ENCODE measurements around the gene FIGLA. TPM values are rescaled to one million over a fixed set of nuclear protein-coding genes. Genes with fewer than 3 reads are reported as not detected.
A peak's percentile ranks its signal among the peaks of the same experiment; 100 is the strongest.
"Not testable (repeated sequence)": the region's sequence is repeated elsewhere in the genome, so short reads cannot be mapped to it uniquely, and the experiment has no call there.

FIGLA gene
- total RNA-seq, 1 donor from 2014 or later: not detected

- DNase-seq (ENCODE audit: low spot score): no peak
Measured at GRCh38 chr2:70808983-70809958, 18.8 kb upstream of the FIGLA start.

- no peak for DNase-seq (ENCODE audit: low spot score)
Measured at GRCh38 chr2:70807828-70808118, 17.3 kb upstream of the FIGLA start.

GRCh38 chr2:70807102-70807827, 16.8 kb upstream of the FIGLA start:
- no peak for DNase-seq (ENCODE audit: low spot score)

GRCh38 chr2:70806620-70807019, 16.2 kb upstream of the FIGLA start:
- no peak for DNase-seq (ENCODE audit: low spot score)

- DNase-seq (ENCODE audit: low spot score): no peak
Measured at GRCh38 chr2:70806013-70806412, 15.6 kb upstream of the FIGLA start.

- no peak for DNase-seq (ENCODE audit: low spot score)
Measured at GRCh38 chr2:70801607-70802263, 11.3 kb upstream of the FIGLA start.

- no peak for DNase-seq (ENCODE audit: low spot score)
Measured at GRCh38 chr2:70799706-70800105, 9.3 kb upstream of the FIGLA start.

GRCh38 chr2:70797996-70798395, 7.6 kb upstream of the FIGLA start:
- DNase-seq (ENCODE audit: low spot score): not testable (repeated sequence)

- peak; percentile 83 for DNase-seq (ENCODE audit: low spot score)
Measured at GRCh38 chr2:70797506-70797905, 7.1 kb upstream of the FIGLA start.

- peak; percentile 86 for DNase-seq (ENCODE audit: low spot score)
Measured at GRCh38 chr2:70796262-70796661, 5.8 kb upstream of the FIGLA start.

GRCh38 chr2:70795164-70795995, 4.9 kb upstream of the FIGLA start:
- no peak for DNase-seq (ENCODE audit: low spot score)

- no peak for DNase-seq (ENCODE audit: low spot score)
Measured at GRCh38 chr2:70793450-70793849, 3.0 kb upstream of the FIGLA start.

- peak; percentile 76 for DNase-seq (ENCODE audit: low spot score)
Measured at GRCh38 chr2:70789304-70790135, 923 bp downstream of the FIGLA start.

GRCh38 chr2:70785137-70785911, 5.1 kb downstream of the FIGLA start:
- DNase-seq (ENCODE audit: low spot score): peak; percentile 73

- DNase-seq (ENCODE audit: low spot score): no peak
Measured at GRCh38 chr2:70784320-70784719, 6.1 kb downstream of the FIGLA start.

- DNase-seq (ENCODE audit: low spot score): peak; percentile 81
Measured at GRCh38 chr2:70779911-70780545, 10.4 kb downstream of the FIGLA start.

GRCh38 chr2:70779491-70779890, 11.0 kb downstream of the FIGLA start:
- peak; percentile 20 for DNase-seq (ENCODE audit: low spot score)

GRCh38 chr2:70778676-70779075, 11.8 kb downstream of the FIGLA start:
- peak; percentile 63 for DNase-seq (ENCODE audit: low spot score)

- no peak for DNase-seq (ENCODE audit: low spot score)
Measured at GRCh38 chr2:70777450-70777849, 13.0 kb downstream of the FIGLA start.

Data from umbilical cord (tissue), 2 donors.